AG09319 (cell line): ENCODE data around the gene CYP19A1.

Experiments used
- DNase-seq: peaks from one replicate; pipeline ENCODE4 v3.0.0-alpha.2; 2010; ENCODE audit warnings: low read depth; ENCODE audit errors: extremely low read depth
- CTCF ChIP-seq: IDR thresholded peaks from 2 replicates; pipeline ENCODE4 v1.5.1; 2011; ENCODE audit warnings: low read depth, mild to moderate bottlenecking, inconsistent platforms, low read length, moderate library complexity

CYP19A1 gene

DNA sequence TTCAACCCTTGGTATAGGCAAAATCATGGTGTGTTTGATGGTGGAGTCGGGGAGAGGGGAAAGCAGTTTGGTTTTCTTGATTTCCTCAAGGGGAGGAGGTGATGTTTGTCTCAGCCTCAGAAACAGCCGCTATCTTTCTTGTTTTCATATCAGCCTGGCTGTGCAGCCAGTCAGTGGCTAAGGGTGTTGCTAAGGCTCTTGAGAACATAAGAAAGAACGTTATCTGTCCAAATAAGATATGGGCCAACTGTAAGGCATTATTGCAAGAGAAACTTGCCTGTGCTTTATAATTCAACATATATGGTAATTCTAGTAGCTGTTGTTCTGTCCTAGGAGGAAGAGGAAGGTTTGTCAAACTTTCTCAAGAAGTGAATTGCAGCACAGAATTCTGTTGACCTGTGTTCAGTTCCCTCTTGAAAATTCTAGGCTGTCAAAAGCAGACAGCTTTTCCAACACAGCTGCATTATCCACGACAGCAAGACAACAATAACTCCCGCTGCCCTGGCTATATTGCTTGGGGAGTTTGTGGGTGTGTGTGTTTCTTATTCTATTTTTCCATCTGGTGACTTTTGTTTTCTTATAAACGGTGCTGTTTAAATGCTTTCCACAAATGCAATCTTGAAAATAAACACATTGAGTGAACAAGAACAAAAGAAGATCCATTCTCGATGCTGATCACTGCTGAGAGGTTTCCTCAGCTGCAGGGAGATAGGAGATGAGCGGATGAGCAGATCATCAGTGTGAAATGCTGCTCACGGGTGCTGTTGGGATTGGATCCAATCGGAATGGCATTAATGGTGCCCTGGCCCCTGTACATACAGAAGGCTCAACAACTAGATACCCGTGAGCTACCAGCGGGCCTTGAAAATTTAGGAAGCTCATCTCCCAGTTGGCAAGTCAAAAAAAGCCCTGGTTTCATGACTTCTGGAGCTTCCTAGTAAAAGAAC is 152.9 kb downstream of the CYP19A1 start:
- DNase-seq: no peak
- TF ChIP-seq CTCF: no peak

GRCh38 chr15:51184627-51185026 is 153.8 kb downstream of the CYP19A1 start:
- TF ChIP-seq CTCF: no peak

DNA sequence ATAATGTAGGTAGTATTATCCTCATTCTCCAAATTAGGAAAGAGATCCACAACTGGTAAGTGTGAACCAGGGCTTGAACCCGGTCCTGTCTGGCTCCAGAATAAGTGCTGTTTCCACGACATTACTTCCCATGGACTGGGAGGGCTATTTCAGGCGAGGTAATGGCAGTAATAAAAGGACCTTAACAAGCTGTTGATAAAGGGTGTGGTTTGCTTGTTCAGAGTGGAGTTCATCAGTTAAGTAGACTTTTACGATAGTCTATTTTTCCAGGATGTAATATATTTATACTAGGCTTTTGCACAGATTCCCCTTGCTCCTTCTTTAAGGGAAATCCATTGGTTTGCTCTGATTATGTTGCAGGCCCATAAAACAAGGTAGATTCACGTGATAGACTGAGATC is 155.3 kb downstream of the CYP19A1 start:
- TF ChIP-seq CTCF: no peak
- no peak for DNase-seq

More at GRCh38 chr15:51184627-51185026, 153.8 kb downstream of the CYP19A1 start:
- DNase-seq: no peak

DNA sequence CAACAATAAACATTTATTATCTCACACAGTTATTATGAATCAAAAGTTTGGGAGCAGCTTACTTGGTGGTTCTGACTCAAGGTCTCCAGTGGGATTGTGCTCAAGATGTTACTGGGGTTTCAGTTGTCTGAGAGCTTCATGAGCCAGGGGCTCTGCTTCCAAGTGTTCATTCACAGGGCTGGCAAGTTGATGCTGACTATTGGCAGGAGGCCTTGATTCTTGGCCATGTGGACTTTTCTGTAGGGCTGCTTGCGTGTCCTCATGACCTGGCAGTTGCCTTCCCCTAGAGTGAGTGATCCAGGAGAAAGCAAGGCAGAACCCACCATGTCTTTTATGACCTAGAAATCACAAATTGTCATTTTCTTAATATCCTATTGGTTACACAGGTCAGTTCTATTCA is 156.5 kb downstream of the CYP19A1 start:
- TF ChIP-seq CTCF: no peak
- no peak for DNase-seq

DNA sequence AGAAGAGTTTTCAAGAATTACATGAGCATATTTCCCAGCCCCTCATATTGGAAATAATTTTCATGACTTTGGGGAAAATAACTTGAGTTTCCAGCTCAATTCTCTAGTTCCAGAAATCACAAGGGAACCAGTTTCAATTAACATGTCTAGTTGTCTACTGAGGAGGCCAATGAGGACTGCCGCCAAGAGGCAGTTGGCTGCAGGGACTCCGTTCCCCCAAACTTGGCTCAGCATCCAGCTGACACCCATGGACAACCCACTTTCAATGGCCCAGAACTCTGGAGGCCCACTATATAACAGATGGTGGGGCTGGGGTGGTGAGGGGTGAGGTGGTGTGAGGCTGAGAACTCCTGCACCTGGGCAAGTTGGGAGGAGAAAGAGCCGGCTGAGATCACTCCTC is 157.2 kb downstream of the CYP19A1 start:
- no peak for TF ChIP-seq CTCF
- no peak for DNase-seq

- TF ChIP-seq CTCF: no peak
- DNase-seq: no peak
These were observed 157.9 kb downstream of the CYP19A1 start for GRCh38 chr15:51180534-51180933.

GRCh38 chr15:51180011-51180410 is 158.4 kb downstream of the CYP19A1 start:
- DNase-seq: no peak

More at GRCh38 chr15:51180011-51180410, 158.4 kb downstream of the CYP19A1 start:
- no peak for TF ChIP-seq CTCF
